Kidney (tissue), 14 donors: ENCODE measurements around the gene SAMD13. TPM values are rescaled to one million over a fixed set of nuclear protein-coding genes. Genes with fewer than 3 reads are reported as not detected.

Experiments
- DNase-seq, 5 donors: peaks; one replicate each; pipeline ENCODE4 v3.0.0-alpha.2; 2013 to 2020
- FAIRE-seq: peaks from 2 replicates; lab custom pipeline; 2012; peaks lifted over from hg19 to GRCh38; lab: Jason Lieb, UNC
- H3K27ac ChIP-seq, 2 donors: one replicate each; pipeline ENCODE4 v1.7.0; 2013; ENCODE audit warnings: low read depth in 2 of 2, low read length in 2 of 2, inconsistent platforms in 1 of 2
- H3K27me3 ChIP-seq: one replicate; pipeline ENCODE4 v1.7.1; 2013; ENCODE audit warnings: low read length, inconsistent platforms; ENCODE audit not compliant: control insufficient read depth, insufficient read depth
- H3K36me3 ChIP-seq, 3 donors: one replicate each; pipeline versions ENCODE4 v1.7.0 to v1.7.1; 2013; ENCODE audit warnings: low read length in 3 of 3, control low read depth in 1 of 3, inconsistent platforms in 1 of 3; ENCODE audit not compliant: insufficient read depth in 3 of 3, control insufficient read depth in 2 of 3
- H3K4me1 ChIP-seq, 3 donors: one replicate each; pipeline versions ENCODE4 v1.7.0 to v1.7.1; 2013; ENCODE audit warnings: low read length in 3 of 3, inconsistent platforms in 1 of 3, low read depth in 1 of 3; ENCODE audit not compliant: control insufficient read depth in 2 of 3, insufficient read depth in 2 of 3
- H3K4me3 ChIP-seq, 3 donors: one replicate each; pipeline versions ENCODE4 v1.7.0 to v1.8.1; 2013; ENCODE audit warnings: low read length in 3 of 3, control low read depth in 1 of 3, inconsistent platforms in 1 of 3
- H3K9ac ChIP-seq, 3 donors: one replicate each; pipeline versions ENCODE4 v1.7.0 to v1.7.1; 2013; ENCODE audit warnings: low read length in 3 of 3, control low read depth in 1 of 3, inconsistent platforms in 1 of 3
- H3K9me3 ChIP-seq, 3 donors: one replicate each; pipeline versions ENCODE4 v1.7.0 to v1.7.1; 2013; ENCODE audit warnings: low read length in 3 of 3, control low read depth in 1 of 3, inconsistent platforms in 1 of 3; ENCODE audit not compliant: control insufficient read depth in 2 of 3, insufficient read depth in 1 of 3
- CTCF ChIP-seq: IDR thresholded peaks from 3 replicates; pipeline ENCODE4 v1.5.1; 2012; ENCODE audit warnings: mild to moderate bottlenecking, moderate library complexity, borderline replicate concordance; ENCODE audit not compliant: insufficient read depth; ENCODE audit errors: extremely low read depth
- intact Hi-C: fragments of 100-400 bp; cut with DNase I; formaldehyde crosslinking; loops from one replicate; pipeline ENCODE4 v1.11.1; 2022
- polyA plus RNA-seq: library from polyadenylated mRNA; stranded (reverse); fragments of 350-450 nt; fragmentation: Illumina TruSeq; extraction: RNeasy Lipid Tissue Mini Kit (QIAGEN cat#74804); gene quantifications from one replicate; pipeline ENCODE4 v1.2.3, GENCODE V29; 2014; ENCODE audit warnings: low read depth, low replicate concordance; ENCODE audit not compliant: insufficient read depth
- total RNA-seq: library from RNA; stranded (reverse); fragmentation: NEBNext Ultra II Directional; extraction: Animal tissue kit (Norgen Biotek cat#: 25700); gene quantifications from one replicate; pipeline ENCODE4 v1.2.1, GENCODE V29; 2021
- donor health status: control.
- donor health status: control.
- donor health status: control.
- donor health status: control.
- donor health status: control.
- donor health status: DM: yes; HTN: yes; CAD: no.
- donor health status: Normal renal cell carcinoma (clear cell type).

SAMD13 gene
- total and polyA plus RNA-seq, 2 donors from 2014 or later, result 2.9 to 4.5 TPM

GRCh38 chr1:84259989-84260388 lies 41.5 kb upstream of the SAMD13 start:
- TF ChIP-seq CTCF, result no peak
- H3K4me1 ChIP-seq, result no peaks in the 10 kb centered on the region
- no peaks in the 10 kb centered on the region for H3K9me3 ChIP-seq
- H3K4me3 ChIP-seq, result no peak overlapping the region
- DNase-seq (no peak), FAIRE-seq (no peak)
- H3K36me3 ChIP-seq, result no peaks in the 10 kb centered on the region
- no peaks in the 10 kb centered on the region for H3K27me3 ChIP-seq
- no peak overlapping the region for H3K27ac ChIP-seq
- no peak overlapping the region for H3K9ac ChIP-seq
- intact Hi-C loops, result no loop called here

GRCh38 chr1:84260852-84261518 lies 40.5 kb upstream of the SAMD13 start:
- Histone ChIP-seq H3K4me3 (no peak overlapping the region), H3K36me3 (no peaks in the 10 kb centered on the region), H3K27me3 (no peaks in the 10 kb centered on the region), H3K9me3 (no peaks in the 10 kb centered on the region), H3K9ac (no peak overlapping the region), H3K27ac (no peak overlapping the region), H3K4me1 (no peaks in the 10 kb centered on the region)
- TF ChIP-seq CTCF, result no peak
- DNase-seq (no peak), FAIRE-seq (no peak)
- intact Hi-C loops, result no loop called here

- H3K9me3 ChIP-seq, result no peaks in the 10 kb centered on the region
- no peaks in the 10 kb centered on the region for H3K36me3 ChIP-seq
- no peak overlapping the region for H3K4me3 ChIP-seq
- H3K27me3 ChIP-seq, result no peaks in the 10 kb centered on the region
- no peak overlapping the region for H3K9ac ChIP-seq
- FAIRE-seq, result no peak
- H3K4me1 ChIP-seq, result peaks cover 0 to 3% (median 0%) of the 10 kb centered on the region in 3 donors
- TF ChIP-seq CTCF, result no peak
- no peak overlapping the region for H3K27ac ChIP-seq
- peak in 4 of 5 donors; percentile 37 to 78 (median 46) for DNase-seq
- intact Hi-C loops, result no loop called here
These were observed 36.5 kb upstream of the SAMD13 start for GRCh38 chr1:84264961-84265360.
